ENCODE results near the gene BCS1L. TPM values are rescaled to one million over a fixed set of nuclear protein-coding genes. Genes with fewer than 3 reads are reported as not detected.

Gene BCS1L
- polyA plus RNA-seq, 6 donors from 2014 or later = 16.8 to 30.2 (median 23.0) TPM

- H3K4me1 Mint-ChIP-seq = peaks cover 19 to 27% (median 23%) of the 10 kb centered on the region in 3 donors
- DNase-seq = peak; percentile 100
- peaks cover 0 to 12% (median 4%) of the 10 kb centered on the region in 3 donors for H3K27me3 Mint-ChIP-seq
- H3K9me3 Mint-ChIP-seq = peaks cover 0 to 2% (median 0%) of the 10 kb centered on the region in 7 donors
- H3K27ac Mint-ChIP-seq = peak within 1 kb of the TSS; percentile 64 to 97 (median 94)
- no peaks in the 10 kb centered on the region for H3K36me3 Mint-ChIP-seq
- ATAC-seq (ENCODE audit: low read depth in 2 of 2) = peak; percentile 92 to 94
- H3K4me3 Mint-ChIP-seq = peak within 1 kb of the TSS; percentile 93 to 97 (median 94)
Observed at GRCh38 chr2:218710687-218711549, 51.4 kb downstream of the BCS1L start, which contains the start of gene TTLL4. TTLL4 (plus strand) TSS chr2:218710835; CDS start chr2:218737677, 26,842 bp downstream.

DNA sequence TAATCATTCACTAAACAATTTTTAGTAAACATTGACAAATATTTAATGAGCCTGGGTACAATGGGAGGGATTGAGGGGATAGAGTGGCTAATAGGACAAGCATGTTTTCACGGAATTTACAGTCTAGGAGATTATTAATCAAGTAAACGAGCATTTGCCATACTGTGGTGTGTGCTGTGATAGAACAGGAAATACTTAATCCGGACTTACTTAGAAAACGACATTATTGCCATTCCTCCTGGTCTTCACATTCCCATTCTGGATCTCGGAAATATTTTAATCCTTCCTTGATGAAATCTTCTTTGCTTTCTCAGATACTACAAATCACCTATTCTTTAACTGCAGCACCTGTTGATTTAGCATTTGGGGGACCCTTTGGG lies 52.1 kb downstream of the BCS1L start:
- H3K27me3 Mint-ChIP-seq = peaks cover 0 to 5% (median 0%) of the 10 kb centered on the region in 3 donors
- peaks cover 19 to 27% (median 23%) of the 10 kb centered on the region in 3 donors for H3K4me1 Mint-ChIP-seq
- ATAC-seq (ENCODE audit: low read depth in 2 of 2) (no peak), DNase-seq (no peak)
- H3K36me3 Mint-ChIP-seq = no peaks in the 10 kb centered on the region
- H3K9me3 Mint-ChIP-seq = peaks cover 0 to 2% (median 0%) of the 10 kb centered on the region in 7 donors
- peak overlapping the region; percentile 64 to 97 (median 94) for H3K27ac Mint-ChIP-seq
- peak overlapping the region; percentile 93 to 97 (median 94) for H3K4me3 Mint-ChIP-seq

Other genes with a start within 250 kb of the BCS1L start
- gene VIL1, start 240.6 kb upstream of the BCS1L start, polyA plus RNA-seq (ENCODE audit: low read depth in 6 of 6) = under 1 TPM; 0.06 to 0.43 (median 0.23) TPM
- 10 to 100 TPM in 5 of 6 donors, 1 to 10 TPM in 1; 3.0 to 19.1 (median 12.3) TPM for gene USP37, start 91.3 kb upstream of the BCS1L start, polyA plus RNA-seq (ENCODE audit: low read depth in 6 of 6)
- gene CNOT9, start 90.8 kb upstream of the BCS1L start, polyA plus RNA-seq (ENCODE audit: low read depth in 6 of 6) = 10 to 100 TPM; 10.9 to 21.9 (median 16.9) TPM
- gene PLCD4, start 51.8 kb upstream of the BCS1L start, polyA plus RNA-seq (ENCODE audit: low read depth in 6 of 6) = under 1 TPM in 1 of 6 donors, not detected in 5; 0.21 TPM
- gene ZNF142, start 60 bp upstream of the BCS1L start, polyA plus RNA-seq (ENCODE audit: low read depth in 6 of 6) = 10 to 100 TPM in 1 of 6 donors, 1 to 10 TPM in 4, not detected in 1; 4.8 to 24.9 (median 5.9) TPM
- 10 to 100 TPM; 16.9 to 30.6 (median 20.0) TPM for gene RNF25, start 12.3 kb downstream of the BCS1L start, polyA plus RNA-seq (ENCODE audit: low read depth in 6 of 6)
- gene STK36, start 12.4 kb downstream of the BCS1L start, polyA plus RNA-seq (ENCODE audit: low read depth in 6 of 6) = 1 to 10 TPM; 2.0 to 5.9 (median 3.3) TPM
- gene TTLL4, start 51.2 kb downstream of the BCS1L start, polyA plus RNA-seq (ENCODE audit: low read depth in 6 of 6) = 1 to 10 TPM in 5 of 6 donors, not detected in 1; 3.4 to 9.3 (median 6.0) TPM
- gene CYP27A1, start 122.5 kb downstream of the BCS1L start, polyA plus RNA-seq (ENCODE audit: low read depth in 6 of 6) = under 1 TPM in 5 of 6 donors, not detected in 1; 0.17 to 0.68 (median 0.28) TPM
- gene PRKAG3, start 172.1 kb downstream of the BCS1L start, polyA plus RNA-seq (ENCODE audit: low read depth in 6 of 6) = not detected
- gene WNT6, start 200.1 kb downstream of the BCS1L start, polyA plus RNA-seq (ENCODE audit: low read depth in 6 of 6) = under 1 TPM in 4 of 6 donors, not detected in 2; 0.44 to 0.79 (median 0.57) TPM
- 10 to 100 TPM in 3 of 6 donors, 1 to 10 TPM in 3; 6.4 to 23.9 (median 10.7) TPM for gene WNT10A, start 221.2 kb downstream of the BCS1L start, polyA plus RNA-seq (ENCODE audit: low read depth in 6 of 6)

All from naive B cell (primary cell).